Fibroblast of lung (primary cell): Measurements from ENCODE around the gene CTDSP2.

Experiments used
- EZH2 ChIP-seq: IDR thresholded peaks from 2 replicates; pipeline ENCODE4 v1.5.1; 2012; ENCODE audit warnings: low read length, control low read depth, mild to moderate bottlenecking; ENCODE audit errors: missing control alignments
- TF ChIP-seq, protein P1 (sequence below), 2 donors: IDR thresholded peaks in 1 of 2; conservative IDR thresholded peaks in 1 of 2; 1 replicate in 1 of 2; 2 replicates in 1 of 2; pipeline ENCODE4 v1.5.1; 2011 to 2012; ENCODE audit warnings: low read length in 2 of 2, control low read depth in 1 of 2, inconsistent platforms in 1 of 2, low read depth in 1 of 2, mild to moderate bottlenecking in 1 of 2

- TF ChIP-seq, protein P1, sequence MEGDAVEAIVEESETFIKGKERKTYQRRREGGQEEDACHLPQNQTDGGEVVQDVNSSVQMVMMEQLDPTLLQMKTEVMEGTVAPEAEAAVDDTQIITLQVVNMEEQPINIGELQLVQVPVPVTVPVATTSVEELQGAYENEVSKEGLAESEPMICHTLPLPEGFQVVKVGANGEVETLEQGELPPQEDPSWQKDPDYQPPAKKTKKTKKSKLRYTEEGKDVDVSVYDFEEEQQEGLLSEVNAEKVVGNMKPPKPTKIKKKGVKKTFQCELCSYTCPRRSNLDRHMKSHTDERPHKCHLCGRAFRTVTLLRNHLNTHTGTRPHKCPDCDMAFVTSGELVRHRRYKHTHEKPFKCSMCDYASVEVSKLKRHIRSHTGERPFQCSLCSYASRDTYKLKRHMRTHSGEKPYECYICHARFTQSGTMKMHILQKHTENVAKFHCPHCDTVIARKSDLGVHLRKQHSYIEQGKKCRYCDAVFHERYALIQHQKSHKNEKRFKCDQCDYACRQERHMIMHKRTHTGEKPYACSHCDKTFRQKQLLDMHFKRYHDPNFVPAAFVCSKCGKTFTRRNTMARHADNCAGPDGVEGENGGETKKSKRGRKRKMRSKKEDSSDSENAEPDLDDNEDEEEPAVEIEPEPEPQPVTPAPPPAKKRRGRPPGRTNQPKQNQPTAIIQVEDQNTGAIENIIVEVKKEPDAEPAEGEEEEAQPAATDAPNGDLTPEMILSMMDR (conservative IDR thresholded peaks at IDR 0.05 in 1 of 2, IDR thresholded peaks at IDR 0.05 in 1 of 2; ENCODE audit: low read depth in 1 of 2, low read length in 2 of 2): no peak
- TF ChIP-seq EZH2: no peak
Observed at GRCh38 chr12:57844709-57845477, 1.6 kb downstream of the CTDSP2 start.
